ENCODE data around the gene PPP1R7. TPM values are rescaled to one million over a fixed set of nuclear protein-coding genes. Genes with fewer than 3 reads are reported as not detected.
A peak's percentile ranks its signal among the peaks of the same experiment; 100 is the strongest.

The PPP1R7 gene
- total and polyA plus RNA-seq, 2 donors from 2014 or later: 64.6 to 94.9 TPM

GRCh38 chr2:241225983-241226382 is 75.7 kb downstream of the PPP1R7 start:
- FAIRE-seq (no peak), DNase-seq (peak in 1 of 5 donors; percentile 31)
- Histone ChIP-seq H3K9me3 (ENCODE audit: control insufficient read depth in 2 of 3, insufficient read depth in 1 of 3, low read length in 3 of 3) (no peaks in the 10 kb centered on the region), H3K9ac (ENCODE audit: low read length in 3 of 3) (no peak overlapping the region), H3K27ac (ENCODE audit: low read depth in 2 of 2, low read length in 2 of 2) (no peak overlapping the region), H3K4me1 (ENCODE audit: control insufficient read depth in 2 of 3, insufficient read depth in 2 of 3, low read depth in 1 of 3, low read length in 3 of 3) (no peaks in the 10 kb centered on the region), H3K4me3 (ENCODE audit: low read length in 3 of 3) (no peak overlapping the region), H3K36me3 (ENCODE audit: control insufficient read depth in 2 of 3, insufficient read depth in 3 of 3, low read length in 3 of 3) (peaks cover 3 to 39% (median 34%) of the 10 kb centered on the region in 3 donors), H3K27me3 (ENCODE audit: control insufficient read depth, insufficient read depth, low read length) (no peaks in the 10 kb centered on the region)
- TF ChIP-seq, protein P1, sequence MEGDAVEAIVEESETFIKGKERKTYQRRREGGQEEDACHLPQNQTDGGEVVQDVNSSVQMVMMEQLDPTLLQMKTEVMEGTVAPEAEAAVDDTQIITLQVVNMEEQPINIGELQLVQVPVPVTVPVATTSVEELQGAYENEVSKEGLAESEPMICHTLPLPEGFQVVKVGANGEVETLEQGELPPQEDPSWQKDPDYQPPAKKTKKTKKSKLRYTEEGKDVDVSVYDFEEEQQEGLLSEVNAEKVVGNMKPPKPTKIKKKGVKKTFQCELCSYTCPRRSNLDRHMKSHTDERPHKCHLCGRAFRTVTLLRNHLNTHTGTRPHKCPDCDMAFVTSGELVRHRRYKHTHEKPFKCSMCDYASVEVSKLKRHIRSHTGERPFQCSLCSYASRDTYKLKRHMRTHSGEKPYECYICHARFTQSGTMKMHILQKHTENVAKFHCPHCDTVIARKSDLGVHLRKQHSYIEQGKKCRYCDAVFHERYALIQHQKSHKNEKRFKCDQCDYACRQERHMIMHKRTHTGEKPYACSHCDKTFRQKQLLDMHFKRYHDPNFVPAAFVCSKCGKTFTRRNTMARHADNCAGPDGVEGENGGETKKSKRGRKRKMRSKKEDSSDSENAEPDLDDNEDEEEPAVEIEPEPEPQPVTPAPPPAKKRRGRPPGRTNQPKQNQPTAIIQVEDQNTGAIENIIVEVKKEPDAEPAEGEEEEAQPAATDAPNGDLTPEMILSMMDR (IDR thresholded peaks at IDR 0.05; ENCODE audit: borderline replicate concordance, extremely low read depth, insufficient read depth): no peak
- intact Hi-C loops (cut with DNase I): no loop called here

DNA sequence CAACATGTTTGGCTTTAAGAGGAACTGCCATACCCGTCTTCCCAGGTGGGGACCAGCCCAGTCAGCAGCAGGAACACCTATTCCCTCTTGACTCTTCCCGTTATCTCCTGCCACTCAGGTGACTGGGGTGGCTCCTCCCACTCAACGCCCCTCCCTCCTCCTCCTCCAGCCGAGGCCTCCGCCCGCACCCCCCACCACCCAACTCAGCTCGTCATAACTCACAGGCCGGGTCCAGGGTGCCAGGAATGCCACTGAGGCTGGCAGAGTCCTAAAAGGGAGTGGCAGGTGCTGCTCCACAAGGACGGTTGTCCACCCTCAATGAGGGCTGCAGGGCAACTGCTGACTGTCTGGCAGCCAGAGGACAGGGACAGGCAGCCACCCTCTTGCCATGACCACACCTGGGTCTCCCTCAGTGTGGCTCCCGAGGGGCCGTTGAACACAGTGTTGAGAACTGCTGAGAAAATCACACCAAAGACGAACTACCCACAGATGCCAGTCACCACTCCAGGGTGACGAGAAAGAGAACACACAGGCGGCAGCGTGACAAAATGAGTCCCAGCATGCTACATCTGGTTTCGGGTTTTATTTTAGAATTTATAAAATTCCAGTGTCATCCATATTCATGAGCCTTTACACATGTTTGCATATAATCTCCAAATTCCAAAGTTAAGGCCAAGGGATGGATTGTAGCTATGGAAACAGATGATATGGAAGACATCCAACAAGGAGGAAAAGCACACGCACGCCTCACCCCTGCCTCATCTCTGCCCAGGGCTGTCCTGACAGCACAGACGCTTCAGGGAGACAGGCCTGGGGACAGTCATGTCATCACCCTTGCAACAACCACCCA is 76.7 kb downstream of the PPP1R7 start:
- Histone ChIP-seq H3K4me1 (ENCODE audit: control insufficient read depth in 2 of 3, insufficient read depth in 2 of 3, low read depth in 1 of 3, low read length in 3 of 3) (no peaks in the 10 kb centered on the region), H3K27ac (ENCODE audit: low read depth in 2 of 2, low read length in 2 of 2) (no peak overlapping the region), H3K27me3 (ENCODE audit: control insufficient read depth, insufficient read depth, low read length) (no peaks in the 10 kb centered on the region), H3K9ac (ENCODE audit: low read length in 3 of 3) (no peak overlapping the region), H3K4me3 (ENCODE audit: low read length in 3 of 3) (no peak overlapping the region), H3K36me3 (ENCODE audit: control insufficient read depth in 2 of 3, insufficient read depth in 3 of 3, low read length in 3 of 3) (peaks cover 5 to 44% (median 40%) of the 10 kb centered on the region in 3 donors), H3K9me3 (ENCODE audit: control insufficient read depth in 2 of 3, insufficient read depth in 1 of 3, low read length in 3 of 3) (no peaks in the 10 kb centered on the region)
- intact Hi-C loops (cut with DNase I): no loop called here
- no peak for FAIRE-seq
- DNase-seq: peak in 3 of 5 donors; percentile 21 to 73 (median 63)
- TF ChIP-seq, protein P1 (IDR thresholded peaks at IDR 0.05; ENCODE audit: borderline replicate concordance, extremely low read depth, insufficient read depth): no peak

- DNase-seq (peak in 1 of 5 donors; percentile 39), FAIRE-seq (no peak)
- H3K9ac ChIP-seq (ENCODE audit: low read length in 3 of 3): no peak overlapping the region
- no peak overlapping the region for H3K4me3 ChIP-seq (ENCODE audit: low read length in 3 of 3)
- intact Hi-C loops (cut with DNase I): no loop called here
- H3K4me1 ChIP-seq (ENCODE audit: control insufficient read depth in 2 of 3, insufficient read depth in 2 of 3, low read depth in 1 of 3, low read length in 3 of 3): no peaks in the 10 kb centered on the region
- H3K27me3 ChIP-seq (ENCODE audit: control insufficient read depth, insufficient read depth, low read length): no peaks in the 10 kb centered on the region
- TF ChIP-seq, protein P1 (IDR thresholded peaks at IDR 0.05; ENCODE audit: borderline replicate concordance, extremely low read depth, insufficient read depth): no peak
- peaks cover 5 to 46% (median 40%) of the 10 kb centered on the region in 3 donors for H3K36me3 ChIP-seq (ENCODE audit: control insufficient read depth in 2 of 3, insufficient read depth in 3 of 3, low read length in 3 of 3)
- H3K9me3 ChIP-seq (ENCODE audit: control insufficient read depth in 2 of 3, insufficient read depth in 1 of 3, low read length in 3 of 3): no peaks in the 10 kb centered on the region
- H3K27ac ChIP-seq (ENCODE audit: low read depth in 2 of 2, low read length in 2 of 2): no peak overlapping the region
These were observed 77.3 kb downstream of the PPP1R7 start for GRCh38 chr2:241227594-241227993.

Data from kidney (tissue), 14 donors.